Measurements from ENCODE around the gene PLA1A. TPM values are rescaled to one million over a fixed set of nuclear protein-coding genes. Genes with fewer than 3 reads are reported as not detected.
A peak's percentile ranks its signal among the peaks of the same experiment; 100 is the strongest.

PLA1A gene
- total RNA-seq, 4 donors from 2014 or later: 0.70 to 4.1 (median 0.85) TPM; not detected in 1

DNA sequence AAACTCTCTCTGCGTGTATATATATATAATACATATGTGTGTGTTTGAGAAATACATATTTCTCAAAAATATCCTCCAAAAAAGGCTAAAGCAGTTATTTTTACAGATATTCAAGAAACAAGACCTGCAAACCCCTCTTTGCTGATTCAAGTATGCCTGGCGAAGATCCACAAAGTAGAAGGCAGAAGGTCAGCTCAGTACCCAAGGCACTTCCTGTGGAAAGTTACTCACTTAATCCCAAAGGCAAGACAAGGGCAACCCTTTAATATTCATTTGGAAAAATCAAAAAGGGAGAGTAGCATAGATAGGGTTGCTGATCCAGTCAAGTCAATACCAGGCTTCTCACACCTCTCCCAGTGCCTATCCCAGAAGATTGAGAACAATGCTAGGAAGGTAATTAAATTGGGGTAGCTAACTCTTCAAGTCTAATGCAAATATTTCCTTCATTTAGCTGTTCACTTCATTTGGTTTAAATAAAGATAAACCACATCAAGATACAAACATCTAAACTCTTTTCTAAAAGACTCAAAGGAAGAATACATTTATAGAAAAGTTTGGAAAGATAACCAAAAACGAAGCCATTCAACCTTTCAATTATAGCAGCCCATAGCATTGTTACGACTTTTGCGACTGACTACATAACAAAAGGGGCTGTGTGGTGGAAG, 72.4 kb downstream of the PLA1A start:
- Histone ChIP-seq H3K27me3 (no peaks in the 10 kb centered on the region), H3K27ac (no peak overlapping the region), H3K36me3 (peaks cover 0 to 60% (median 0%) of the 10 kb centered on the region in 3 donors), H3K9me3 (no peaks in the 10 kb centered on the region), H3K4me1 (peaks cover 0 to 6% (median 0%) of the 10 kb centered on the region in 4 donors), H3K4me3 (no peak overlapping the region)
- TF ChIP-seq, protein P1, sequence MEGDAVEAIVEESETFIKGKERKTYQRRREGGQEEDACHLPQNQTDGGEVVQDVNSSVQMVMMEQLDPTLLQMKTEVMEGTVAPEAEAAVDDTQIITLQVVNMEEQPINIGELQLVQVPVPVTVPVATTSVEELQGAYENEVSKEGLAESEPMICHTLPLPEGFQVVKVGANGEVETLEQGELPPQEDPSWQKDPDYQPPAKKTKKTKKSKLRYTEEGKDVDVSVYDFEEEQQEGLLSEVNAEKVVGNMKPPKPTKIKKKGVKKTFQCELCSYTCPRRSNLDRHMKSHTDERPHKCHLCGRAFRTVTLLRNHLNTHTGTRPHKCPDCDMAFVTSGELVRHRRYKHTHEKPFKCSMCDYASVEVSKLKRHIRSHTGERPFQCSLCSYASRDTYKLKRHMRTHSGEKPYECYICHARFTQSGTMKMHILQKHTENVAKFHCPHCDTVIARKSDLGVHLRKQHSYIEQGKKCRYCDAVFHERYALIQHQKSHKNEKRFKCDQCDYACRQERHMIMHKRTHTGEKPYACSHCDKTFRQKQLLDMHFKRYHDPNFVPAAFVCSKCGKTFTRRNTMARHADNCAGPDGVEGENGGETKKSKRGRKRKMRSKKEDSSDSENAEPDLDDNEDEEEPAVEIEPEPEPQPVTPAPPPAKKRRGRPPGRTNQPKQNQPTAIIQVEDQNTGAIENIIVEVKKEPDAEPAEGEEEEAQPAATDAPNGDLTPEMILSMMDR (IDR thresholded peaks at IDR 0.05): no peak
- no peak for TF ChIP-seq POLR2A (IDR thresholded peaks at IDR 0.05)
- DNase-seq: no peak

DNA sequence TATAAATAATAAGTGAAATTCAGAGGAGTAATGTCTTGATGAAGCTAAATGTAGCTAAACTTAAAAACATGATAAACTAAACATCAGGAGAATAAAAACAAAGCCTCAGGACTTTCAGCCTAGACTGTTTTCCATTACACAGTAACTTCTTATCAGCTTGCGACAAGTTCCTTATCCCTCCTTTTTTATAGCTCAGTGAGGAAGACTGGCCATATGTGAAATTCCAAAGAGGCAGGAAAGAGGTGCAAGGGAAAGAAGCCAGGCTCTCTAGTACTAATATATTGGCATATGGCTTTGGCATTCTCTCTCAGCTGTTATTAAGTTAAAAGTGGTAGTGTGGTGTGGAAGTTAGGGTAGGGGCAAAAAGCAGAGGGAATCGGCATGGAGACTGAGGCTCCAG, 75.1 kb downstream of the PLA1A start:
- TF ChIP-seq, protein P1 (IDR thresholded peaks at IDR 0.05): no peak
- Histone ChIP-seq H3K27ac (peak overlapping the region in 1 of 4 donors; percentile 10), H3K9me3 (no peaks in the 10 kb centered on the region), H3K4me1 (peaks cover 0 to 17% (median 0%) of the 10 kb centered on the region in 4 donors), H3K4me3 (no peak overlapping the region), H3K36me3 (peaks cover 0 to 60% (median 0%) of the 10 kb centered on the region in 3 donors), H3K27me3 (no peaks in the 10 kb centered on the region)
- no peak for DNase-seq

DNA sequence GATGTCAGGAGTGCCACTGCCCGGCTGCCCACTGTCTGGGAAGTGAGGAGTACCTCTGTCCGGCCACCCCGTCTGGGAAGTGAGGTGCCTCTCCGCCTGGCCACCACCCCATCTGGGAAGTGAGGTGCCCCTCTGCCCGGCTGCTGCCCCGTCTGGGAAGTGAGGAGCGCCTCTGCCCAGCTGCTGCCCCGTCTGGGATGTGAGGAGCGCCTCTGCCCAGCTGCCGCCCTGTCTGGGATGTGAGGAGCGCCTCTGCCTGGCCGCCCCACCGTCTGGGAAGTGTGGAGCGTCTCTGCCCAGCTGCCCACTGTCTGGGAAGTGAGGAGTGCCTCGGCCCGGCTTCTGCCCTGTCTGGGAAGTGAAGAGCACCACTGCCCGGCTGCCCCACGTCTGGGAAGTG, 76.2 kb downstream of the PLA1A start:
- no peak for TF ChIP-seq POLR2A (IDR thresholded peaks at IDR 0.05)
- TF ChIP-seq, protein P1 (IDR thresholded peaks at IDR 0.05): no peak
- Histone ChIP-seq H3K9me3 (no peaks in the 10 kb centered on the region), H3K36me3 (peaks cover 0 to 49% (median 0%) of the 10 kb centered on the region in 3 donors), H3K4me3 (no peak overlapping the region), H3K4me1 (peaks cover 0 to 17% (median 0%) of the 10 kb centered on the region in 4 donors), H3K27me3 (no peaks in the 10 kb centered on the region), H3K27ac (no peak overlapping the region)
- no peak for DNase-seq

DNA sequence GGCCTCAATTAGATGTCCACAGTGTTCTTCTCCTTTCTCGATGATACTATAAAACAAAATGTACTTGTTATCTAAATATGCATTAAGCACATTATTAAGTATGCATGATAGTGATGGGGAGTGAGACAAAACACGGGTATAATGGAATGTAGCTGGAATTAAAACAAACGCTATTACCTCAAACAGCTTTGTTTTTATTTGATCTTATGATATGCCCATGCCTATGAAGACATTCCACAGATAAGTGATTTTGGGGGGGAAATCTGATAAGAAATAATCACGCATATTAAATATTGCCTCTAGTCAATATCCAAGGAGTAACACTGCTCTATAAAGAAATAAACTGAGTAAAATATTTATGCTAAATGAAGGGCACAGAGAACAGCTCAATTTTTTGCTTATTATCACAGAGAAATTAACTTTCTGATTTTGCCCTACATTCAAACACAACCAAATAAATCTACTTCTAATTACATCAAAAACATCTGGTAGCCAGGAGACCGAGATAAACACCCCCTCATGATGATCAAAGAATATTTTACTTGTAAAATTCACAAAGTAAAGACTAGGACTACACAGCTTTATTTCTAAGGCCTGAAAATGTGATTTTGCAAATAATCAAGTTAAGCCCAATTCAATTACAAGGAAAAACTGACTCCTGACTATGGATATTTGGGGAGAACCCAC, 77.6 kb downstream of the PLA1A start:
- Histone ChIP-seq H3K36me3 (peaks cover 0 to 42% (median 0%) of the 10 kb centered on the region in 3 donors), H3K27me3 (no peaks in the 10 kb centered on the region), H3K4me3 (peak overlapping the region in 1 of 4 donors; percentile 23), H3K27ac (peak overlapping the region in 3 of 4 donors; percentile 89 to 98 (median 95)), H3K4me1 (peaks cover 0 to 17% (median 0%) of the 10 kb centered on the region in 4 donors), H3K9me3 (no peaks in the 10 kb centered on the region)
- no peak for DNase-seq
- TF ChIP-seq POLR2A (IDR thresholded peaks at IDR 0.05): no peak

- Histone ChIP-seq H3K27me3 (no peaks in the 10 kb centered on the region), H3K9me3 (no peaks in the 10 kb centered on the region), H3K36me3 (peaks cover 0 to 38% (median 0%) of the 10 kb centered on the region in 3 donors), H3K4me3 (peak overlapping the region; percentile 55 to 87 (median 72)), H3K4me1 (peaks cover 0 to 17% (median 0%) of the 10 kb centered on the region in 4 donors), H3K27ac (peak overlapping the region; percentile 83 to 98 (median 92))
- TF ChIP-seq, protein P1 (IDR thresholded peaks at IDR 0.05): no peak
- TF ChIP-seq POLR2A (IDR thresholded peaks at IDR 0.05): peak in 1 of 2 donors; percentile 14
- no peak for DNase-seq
Measured at GRCh38 chr3:119676020-119676419, 78.3 kb downstream of the PLA1A start.

All from Peyer's patch (tissue), 4 donors.